Measurements from ENCODE around the gene TRDMT1. TPM values are rescaled to one million over a fixed set of nuclear protein-coding genes. Genes with fewer than 3 reads are reported as not detected.

The TRDMT1 gene
- total RNA-seq, 2 donors from 2014 or later = 4.6 to 4.9 TPM

GRCh38 chr10:17233286-17233991 lies 32.0 kb upstream of the TRDMT1 start:
- ATAC-seq (peak; percentile 57), DNase-seq (peak; percentile 28 to 37)
- intact Hi-C loops (cut with DNase I, micrococcal nuclease) = no loop called here

GRCh38 chr10:17232276-17232960 lies 30.9 kb upstream of the TRDMT1 start:
- no peak for DNase-seq
- ATAC-seq = no peak
- intact Hi-C loops (cut with DNase I, micrococcal nuclease) = no loop called here

GRCh38 chr10:17231788-17232187 lies 30.3 kb upstream of the TRDMT1 start:
- intact Hi-C loops (cut with DNase I, micrococcal nuclease) = no loop called here
- no peak for DNase-seq
- ATAC-seq = no peak

- intact Hi-C loops (cut with DNase I, micrococcal nuclease) = no loop called here
- peak; percentile 91 to 95 for DNase-seq
- ATAC-seq = peak; percentile 80
Observed at GRCh38 chr10:17229967-17230682, 28.7 kb upstream of the TRDMT1 start.

- no peak for ATAC-seq
- no peak for DNase-seq
- intact Hi-C loops (cut with DNase I, micrococcal nuclease) = no loop called here
Observed at GRCh38 chr10:17229717-17229966, 28.2 kb upstream of the TRDMT1 start.

- intact Hi-C loops (cut with DNase I, micrococcal nuclease) = no loop called here
- peak; percentile 79 to 82 for DNase-seq
- ATAC-seq = peak; percentile 35
Observed at GRCh38 chr10:17229016-17229716, 27.7 kb upstream of the TRDMT1 start.

- intact Hi-C loops (cut with DNase I, micrococcal nuclease) = no loop called here
- ATAC-seq (peak; percentile 19), DNase-seq (peak; percentile 75 to 83)
Observed at GRCh38 chr10:17228091-17229015, 26.9 kb upstream of the TRDMT1 start, which contains the start of gene VIM. Gene VIM, plus strand, starts transcription at chr10:17228241. Its CDS starts 1,182 bp downstream, at chr10:17229423.

- DNase-seq (no peak), ATAC-seq (no peak)
- intact Hi-C loops (cut with DNase I, micrococcal nuclease) = no loop called here
Observed at GRCh38 chr10:17227367-17228090, 26.1 kb upstream of the TRDMT1 start.

- ATAC-seq = no peak
- intact Hi-C loops (cut with DNase I, micrococcal nuclease) = no loop called here
- DNase-seq = no peak
Observed at GRCh38 chr10:17226891-17227303, 25.4 kb upstream of the TRDMT1 start.

- intact Hi-C loops (cut with DNase I, micrococcal nuclease) = no loop called here
- ATAC-seq (no peak), DNase-seq (no peak)
Observed at GRCh38 chr10:17225808-17226207, 24.3 kb upstream of the TRDMT1 start.

GRCh38 chr10:17222329-17222728 lies 20.9 kb upstream of the TRDMT1 start:
- DNase-seq (no peak), ATAC-seq (no peak)
- intact Hi-C loops (cut with DNase I, micrococcal nuclease) = no loop called here

- DNase-seq (no peak), ATAC-seq (no peak)
- intact Hi-C loops (cut with DNase I, micrococcal nuclease) = no loop called here
Observed at GRCh38 chr10:17220652-17221100, 19.2 kb upstream of the TRDMT1 start.

- ATAC-seq (no peak), DNase-seq (no peak)
- intact Hi-C loops (cut with DNase I, micrococcal nuclease) = no loop called here
Observed at GRCh38 chr10:17219024-17219423, 17.6 kb upstream of the TRDMT1 start.

- intact Hi-C loops (cut with DNase I, micrococcal nuclease) = no loop called here
- ATAC-seq (no peak), DNase-seq (no peak)
Observed at GRCh38 chr10:17217631-17218232, 16.3 kb upstream of the TRDMT1 start.

GRCh38 chr10:17216901-17217395 lies 15.5 kb upstream of the TRDMT1 start:
- intact Hi-C loops (cut with DNase I, micrococcal nuclease) = no loop called here
- ATAC-seq (no peak), DNase-seq (no peak)

GRCh38 chr10:17216217-17216900 lies 14.9 kb upstream of the TRDMT1 start:
- intact Hi-C loops (cut with DNase I, micrococcal nuclease) = no loop called here
- ATAC-seq (peak; percentile 91), DNase-seq (no peak)

- intact Hi-C loops (cut with DNase I, micrococcal nuclease) = no loop called here
- DNase-seq (no peak), ATAC-seq (no peak)
Observed at GRCh38 chr10:17215782-17216122, 14.3 kb upstream of the TRDMT1 start.

Data from left colon (tissue), 2 donors.